ENCODE data around the gene FAM184A.
"Not testable (repeated sequence)": the region's sequence is repeated elsewhere in the genome, so short reads cannot be mapped to it uniquely, and the experiment has no call there.

Gene FAM184A

GRCh38 chr6:119078376-119079282 is at the start of gene FAM184A:
Gene FAM184A (minus strand): TSS chr6:119078664. CDS start chr6:119078299, 365 bp downstream.
- FAIRE-seq = no peak

GRCh38 chr6:119127627-119128026 is 49.2 kb upstream of the FAM184A start:
- no peak for FAIRE-seq

GRCh38 chr6:119126826-119127225 is 48.4 kb upstream of the FAM184A start:
- no peak for FAIRE-seq

GRCh38 chr6:119126140-119126539 is 47.7 kb upstream of the FAM184A start:
- FAIRE-seq = no peak

GRCh38 chr6:119125576-119125975 is 47.1 kb upstream of the FAM184A start:
- no peak for FAIRE-seq

- FAIRE-seq = no peak
These were observed 45.8 kb upstream of the FAM184A start for GRCh38 chr6:119124079-119124824.

GRCh38 chr6:119122336-119122735 is 43.9 kb upstream of the FAM184A start:
- FAIRE-seq = no peak

GRCh38 chr6:119121367-119121766 is 42.9 kb upstream of the FAM184A start:
- no peak for FAIRE-seq

- no peak for FAIRE-seq
These were observed 41.5 kb upstream of the FAM184A start for GRCh38 chr6:119119989-119120388.

- not testable (repeated sequence) for FAIRE-seq
These were observed 40.6 kb upstream of the FAM184A start for GRCh38 chr6:119119062-119119461.

- no peak for FAIRE-seq
These were observed 38.3 kb upstream of the FAM184A start for GRCh38 chr6:119116712-119117281.

- no peak for FAIRE-seq
These were observed 35.5 kb upstream of the FAM184A start for GRCh38 chr6:119113961-119114360.

GRCh38 chr6:119112812-119113530 is 34.5 kb upstream of the FAM184A start:
- no peak for FAIRE-seq

- FAIRE-seq = peak; percentile 70
These were observed 32.4 kb upstream of the FAM184A start for GRCh38 chr6:119110601-119111548.

- FAIRE-seq = no peak
These were observed 31.3 kb upstream of the FAM184A start for GRCh38 chr6:119109654-119110325.

- no peak for FAIRE-seq
These were observed 29.6 kb upstream of the FAM184A start for GRCh38 chr6:119108076-119108475.

- FAIRE-seq = no peak
These were observed 26.8 kb upstream of the FAM184A start for GRCh38 chr6:119105282-119105681.

- no peak for FAIRE-seq
These were observed 24.4 kb upstream of the FAM184A start for GRCh38 chr6:119102901-119103300.

- FAIRE-seq = no peak
These were observed 21.7 kb upstream of the FAM184A start for GRCh38 chr6:119100115-119100514.

GRCh38 chr6:119097815-119098361 is 19.4 kb upstream of the FAM184A start:
- FAIRE-seq = not testable (repeated sequence)

All from endometrium (tissue), 2 donors.